Neural progenitor cell (in vitro differentiated cells): ENCODE results near the gene AQP10. TPM values are rescaled to one million over a fixed set of nuclear protein-coding genes. Genes with fewer than 3 reads are reported as not detected.

ENCODE experiments used
- DNase-seq: peaks from one replicate; pipeline ENCODE4 v3.0.0-alpha.2; 2016; ENCODE audit warnings: low spot score
- H2AFZ ChIP-seq: fragments of 200-600 bp; sonication (generic); replicated peaks from 2 replicates; pipeline ENCODE4 v1.6.1; 2016; ENCODE audit warnings: antibody characterized with exemption
- H3F3A ChIP-seq: fragments of 200-600 bp; sonication (generic); 2 replicates; pipeline ENCODE4 v1.6.1; 2016; ENCODE audit warnings: antibody characterized with exemption, low read depth
- H3K27ac ChIP-seq: fragments of 200-600 bp; sonication (generic); 2 replicates; pipeline ENCODE4 v1.5.1; 2016; ENCODE audit warnings: mild to moderate bottlenecking
- H3K27me3 ChIP-seq: fragments of 200-600 bp; sonication (generic); 2 replicates; pipeline ENCODE4 v1.6.1; 2016; ENCODE audit warnings: mild to moderate bottlenecking, moderate library complexity
- H3K36me3 ChIP-seq: fragments of 200-600 bp; sonication (generic); 2 replicates; pipeline ENCODE4 v1.5.1; 2016
- H3K4me1 ChIP-seq: fragments of 200-600 bp; sonication (generic); 2 replicates; pipeline ENCODE4 v1.6.1; 2016; ENCODE audit warnings: mixed run types
- H3K4me2 ChIP-seq: fragments of 200-600 bp; sonication (generic); 2 replicates; pipeline ENCODE4 v1.6.1; 2016
- H3K4me3 ChIP-seq: fragments of 200-600 bp; sonication (generic); 2 replicates; pipeline ENCODE4 v1.5.1; 2016
- H3K79me2 ChIP-seq: fragments of 200-600 bp; sonication (generic); 2 replicates; pipeline ENCODE4 v1.6.1; 2016; ENCODE audit warnings: low read depth
- H3K9ac ChIP-seq: fragments of 200-600 bp; sonication (generic); 2 replicates; pipeline ENCODE4 v1.6.1; 2016
- H3K9me3 ChIP-seq: fragments of 200-600 bp; sonication (generic); 2 replicates; pipeline ENCODE4 v1.5.1; 2016; ENCODE audit warnings: low read depth
- H4K20me1 ChIP-seq: fragments of 200-600 bp; sonication (generic); 2 replicates; pipeline ENCODE4 v1.6.1; 2016; ENCODE audit warnings: low read depth
- H3K27ac Mint-ChIP-seq: 3 replicates; pipeline ENCODE4 v1.8.0; 2021; ENCODE audit warnings: mixed read lengths
- H3K27me3 Mint-ChIP-seq: 2 replicates; pipeline ENCODE4 v1.8.0; 2022; ENCODE audit warnings: low read depth, mild to moderate bottlenecking, inconsistent platforms, moderate library complexity, mixed read lengths; ENCODE audit not compliant: insufficient read depth
- H3K36me3 Mint-ChIP-seq: 3 replicates; pipeline ENCODE4 v1.8.0; 2021; ENCODE audit warnings: mixed read lengths
- H3K4me1 Mint-ChIP-seq: 3 replicates; pipeline ENCODE4 v1.8.0; 2021; ENCODE audit warnings: mixed read lengths
- H3K4me3 Mint-ChIP-seq: 3 replicates; pipeline ENCODE4 v1.8.0; 2021; ENCODE audit warnings: mild to moderate bottlenecking, moderate library complexity, mixed read lengths
- H3K9me3 Mint-ChIP-seq: 3 replicates; pipeline ENCODE4 v1.8.0; 2020; ENCODE audit warnings: mixed read lengths
- EZH2 ChIP-seq: fragments of 200-600 bp; sonication (generic); IDR thresholded peaks from 2 replicates; pipeline ENCODE4 v1.6.1; 2017; ENCODE audit warnings: antibody characterized with exemption, mild to moderate bottlenecking, moderate library complexity
- EZH2phosphoT487 ChIP-seq: fragments of 200-600 bp; sonication (generic); IDR thresholded peaks from 2 replicates; pipeline ENCODE4 v1.6.1; 2017; ENCODE audit warnings: antibody characterized with exemption
- total RNA-seq: library from RNA; depleted of rRNA; stranded (reverse); fragments of >200 nt; gene quantifications from 2 replicates; pipeline ENCODE4 v1.2.3, GENCODE V29; 2015; ENCODE audit warnings: low replicate concordance
- TF ChIP-seq, protein P1 (sequence below): fragments of 200-600 bp; sonication (generic); IDR thresholded peaks from 2 replicates; pipeline ENCODE4 v1.5.1; 2017; ENCODE audit warnings: antibody characterized with exemption, mild to moderate bottlenecking

AQP10 gene
- total RNA-seq, 1 donor from 2014 or later: not detected

DNA sequence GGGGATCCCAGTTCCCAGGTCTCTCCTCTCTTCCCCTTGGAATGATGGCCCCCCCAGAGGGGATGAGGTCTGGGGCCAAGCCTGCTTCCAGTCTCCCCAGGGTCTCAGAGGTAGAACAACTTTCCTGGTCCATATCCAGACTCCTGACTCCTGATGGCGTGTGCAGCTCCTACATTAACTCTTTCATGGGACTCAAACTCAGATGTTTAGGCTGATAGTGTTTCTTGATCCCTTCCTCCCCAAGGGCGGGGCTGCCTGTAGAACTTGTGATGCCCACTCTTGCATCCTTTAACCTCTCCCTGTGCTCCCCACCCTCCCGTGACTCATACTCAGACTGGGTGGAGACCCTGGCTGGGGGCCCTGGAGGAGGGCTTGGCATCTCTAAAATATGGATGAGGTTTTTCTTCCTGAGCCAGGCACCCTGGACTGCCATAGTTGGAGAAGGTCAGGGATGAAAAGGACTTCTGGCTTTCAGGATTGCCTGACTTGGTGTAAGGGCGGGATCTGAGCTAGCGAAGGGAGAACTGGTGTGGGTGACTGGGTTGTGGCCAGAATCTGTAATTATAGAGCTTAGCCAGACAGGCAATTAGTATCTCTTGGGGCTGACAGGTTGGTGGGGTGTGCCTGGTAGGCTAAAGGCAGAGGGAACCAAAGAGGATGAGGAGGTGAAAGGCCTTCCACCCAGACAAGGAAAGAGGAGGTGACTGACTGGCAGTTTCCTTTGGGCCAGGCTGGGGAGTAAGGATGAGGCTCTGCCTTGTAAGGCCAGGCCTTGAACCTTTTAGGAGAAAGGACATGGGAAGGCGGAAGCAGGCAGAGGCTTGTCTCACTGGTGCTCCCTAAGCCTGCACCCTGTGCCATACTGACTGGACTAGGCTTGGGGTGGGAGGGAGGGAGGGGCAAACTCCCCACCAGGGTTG lies 5.9 kb downstream of the AQP10 start:
- no peak overlapping the region for H3K9ac ChIP-seq
- peak overlapping the region; percentile 98 for H3K4me3 ChIP-seq
- H3K36me3 ChIP-seq: no peaks in the 10 kb centered on the region
- H3K9me3 ChIP-seq: no peaks in the 10 kb centered on the region
- H3K27me3 ChIP-seq: no peaks in the 10 kb centered on the region
- TF ChIP-seq EZH2: no peak
- DNase-seq: no peak
- no peak overlapping the region for H3K27ac Mint-ChIP-seq
- H2AFZ ChIP-seq: no peak overlapping the region
- no peaks in the 10 kb centered on the region for H3K9me3 Mint-ChIP-seq
- peaks cover 24% of the 10 kb centered on the region for H3K79me2 ChIP-seq
- H3K4me2 ChIP-seq: peak overlapping the region; percentile 100
- peaks cover 33% of the 10 kb centered on the region for H3K4me1 Mint-ChIP-seq
- peaks cover 46% of the 10 kb centered on the region for H4K20me1 ChIP-seq
- H3K4me1 ChIP-seq: peaks cover 25% of the 10 kb centered on the region
- H3K36me3 Mint-ChIP-seq: peaks cover 6% of the 10 kb centered on the region
- H3K27ac ChIP-seq: no peak overlapping the region
- peaks cover 23% of the 10 kb centered on the region for H3F3A ChIP-seq
- peak overlapping the region; percentile 98 for H3K4me3 Mint-ChIP-seq
- H3K27me3 Mint-ChIP-seq: peaks cover 4% of the 10 kb centered on the region

DNA sequence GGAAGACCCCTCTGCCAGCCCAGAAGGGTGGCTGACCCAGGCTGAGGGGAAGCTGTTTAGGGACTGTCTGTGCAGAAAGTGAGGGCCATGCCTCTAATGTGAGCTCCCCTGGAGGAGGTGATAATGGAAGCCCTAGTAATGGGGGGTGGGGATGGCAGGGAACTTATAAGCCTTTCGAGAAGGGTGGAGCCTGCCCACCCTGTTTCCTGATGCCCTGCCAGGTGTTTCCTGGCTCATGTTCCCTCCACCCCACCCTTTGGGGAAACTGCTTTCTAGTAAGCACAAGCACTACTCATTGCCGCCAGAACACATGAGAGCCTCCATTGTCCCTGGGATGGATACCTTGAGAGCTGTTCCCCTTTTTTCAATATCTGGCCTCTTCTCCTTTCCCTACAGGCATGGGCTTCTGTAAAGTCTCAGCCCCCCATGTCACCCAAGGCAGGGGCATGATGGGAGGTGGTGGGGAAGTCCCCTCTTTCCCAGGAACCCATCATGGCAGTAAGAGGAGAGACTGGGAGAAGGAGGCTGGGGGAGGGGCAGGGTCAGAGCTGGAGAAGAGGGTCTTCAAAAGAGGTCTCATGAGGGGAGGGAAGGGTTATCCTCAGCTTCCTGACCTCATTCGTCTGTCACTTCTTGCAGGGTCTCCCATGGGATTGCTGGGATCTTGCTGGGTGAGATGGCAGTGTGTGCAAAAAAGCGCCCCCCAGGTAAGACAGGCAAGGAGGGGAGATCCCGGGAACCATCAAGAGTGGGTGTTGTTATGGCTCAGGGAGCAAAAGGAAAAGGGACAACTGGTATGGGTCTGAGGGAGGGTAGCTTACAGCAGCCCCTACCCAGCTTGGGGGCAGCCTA lies 6.8 kb downstream of the AQP10 start:
- no peak overlapping the region for H3K9ac ChIP-seq
- peak overlapping the region; percentile 54 for H3K4me3 ChIP-seq
- Mint-ChIP-seq H3K27ac (no peak overlapping the region), H3K36me3 (peaks cover 10% of the 10 kb centered on the region), H3K27me3 (peaks cover 2% of the 10 kb centered on the region), H3K9me3 (no peaks in the 10 kb centered on the region), H3K4me3 (peak overlapping the region; percentile 77), H3K4me1 (peaks cover 33% of the 10 kb centered on the region)
- peak overlapping the region; percentile 88 for H3K4me2 ChIP-seq
- H3F3A ChIP-seq: peaks cover 23% of the 10 kb centered on the region
- H4K20me1 ChIP-seq: peaks cover 46% of the 10 kb centered on the region
- TF ChIP-seq EZH2 (no peak), EZH2phosphoT487 (no peak)
- TF ChIP-seq, protein P1, sequence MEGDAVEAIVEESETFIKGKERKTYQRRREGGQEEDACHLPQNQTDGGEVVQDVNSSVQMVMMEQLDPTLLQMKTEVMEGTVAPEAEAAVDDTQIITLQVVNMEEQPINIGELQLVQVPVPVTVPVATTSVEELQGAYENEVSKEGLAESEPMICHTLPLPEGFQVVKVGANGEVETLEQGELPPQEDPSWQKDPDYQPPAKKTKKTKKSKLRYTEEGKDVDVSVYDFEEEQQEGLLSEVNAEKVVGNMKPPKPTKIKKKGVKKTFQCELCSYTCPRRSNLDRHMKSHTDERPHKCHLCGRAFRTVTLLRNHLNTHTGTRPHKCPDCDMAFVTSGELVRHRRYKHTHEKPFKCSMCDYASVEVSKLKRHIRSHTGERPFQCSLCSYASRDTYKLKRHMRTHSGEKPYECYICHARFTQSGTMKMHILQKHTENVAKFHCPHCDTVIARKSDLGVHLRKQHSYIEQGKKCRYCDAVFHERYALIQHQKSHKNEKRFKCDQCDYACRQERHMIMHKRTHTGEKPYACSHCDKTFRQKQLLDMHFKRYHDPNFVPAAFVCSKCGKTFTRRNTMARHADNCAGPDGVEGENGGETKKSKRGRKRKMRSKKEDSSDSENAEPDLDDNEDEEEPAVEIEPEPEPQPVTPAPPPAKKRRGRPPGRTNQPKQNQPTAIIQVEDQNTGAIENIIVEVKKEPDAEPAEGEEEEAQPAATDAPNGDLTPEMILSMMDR: no peak
- peaks cover 25% of the 10 kb centered on the region for H3K4me1 ChIP-seq
- H2AFZ ChIP-seq: no peak overlapping the region
- no peaks in the 10 kb centered on the region for H3K9me3 ChIP-seq
- H3K27me3 ChIP-seq: no peaks in the 10 kb centered on the region
- peaks cover 24% of the 10 kb centered on the region for H3K79me2 ChIP-seq
- H3K36me3 ChIP-seq: no peaks in the 10 kb centered on the region
- no peak for DNase-seq
- no peak overlapping the region for H3K27ac ChIP-seq

DNA sequence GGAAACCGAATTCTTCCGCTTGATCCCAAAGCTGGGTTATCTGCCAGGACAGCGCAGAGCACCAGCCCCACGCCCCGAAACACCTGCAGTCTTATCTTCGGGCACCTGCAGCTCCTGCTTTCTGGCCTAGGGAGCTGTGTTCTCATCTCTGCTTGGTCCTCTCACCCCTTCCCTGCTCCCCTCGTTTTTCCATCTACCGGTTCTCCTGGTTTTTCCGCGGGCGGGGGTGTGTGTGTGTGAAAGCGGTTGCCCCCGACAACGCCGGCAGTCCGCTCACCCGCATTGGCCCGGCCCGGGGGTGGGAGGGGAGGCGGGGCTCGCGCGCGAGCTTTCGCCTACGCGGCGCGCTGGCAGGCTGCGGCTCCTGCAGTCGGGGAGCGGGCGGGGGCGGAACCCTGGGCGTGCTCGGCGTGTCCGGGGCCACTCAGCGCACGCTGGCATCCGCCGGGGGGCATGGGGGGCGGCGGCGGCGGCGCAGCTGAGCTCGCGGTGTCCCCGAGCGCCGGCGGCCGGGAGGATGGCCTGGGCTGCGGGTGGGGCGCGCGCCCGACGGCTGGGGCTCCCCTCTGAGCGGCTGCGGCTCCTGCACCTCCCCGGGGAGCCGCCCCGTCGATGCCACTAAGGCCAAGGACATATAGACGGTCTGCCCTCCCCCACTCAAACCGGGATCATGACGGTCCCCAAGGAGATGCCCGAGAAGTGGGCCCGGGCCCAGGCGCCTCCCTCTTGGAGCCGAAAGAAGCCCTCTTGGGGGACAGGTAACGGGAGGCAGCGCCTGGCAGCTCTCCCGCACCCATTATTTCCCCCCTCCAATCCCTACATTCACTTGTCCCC lies 7.6 kb downstream of the AQP10 start:
- Mint-ChIP-seq H3K4me3 (peak overlapping the region; percentile 77), H3K9me3 (no peaks in the 10 kb centered on the region), H3K4me1 (peaks cover 33% of the 10 kb centered on the region), H3K27ac (no peak overlapping the region), H3K36me3 (peaks cover 11% of the 10 kb centered on the region), H3K27me3 (peaks cover 2% of the 10 kb centered on the region)
- H3K79me2 ChIP-seq: peaks cover 24% of the 10 kb centered on the region
- TF ChIP-seq EZH2 (no peak), EZH2phosphoT487 (no peak)
- no peak overlapping the region for H3K27ac ChIP-seq
- no peaks in the 10 kb centered on the region for H3K9me3 ChIP-seq
- peaks cover 25% of the 10 kb centered on the region for H3K4me1 ChIP-seq
- peak overlapping the region; percentile 88 for H3K4me2 ChIP-seq
- peak; percentile 88 for DNase-seq
- H4K20me1 ChIP-seq: peaks cover 46% of the 10 kb centered on the region
- peak overlapping the region; percentile 54 for H3K4me3 ChIP-seq
- no peak overlapping the region for H3K9ac ChIP-seq
- H2AFZ ChIP-seq: no peak overlapping the region
- no peaks in the 10 kb centered on the region for H3K36me3 ChIP-seq
- no peaks in the 10 kb centered on the region for H3K27me3 ChIP-seq
- peaks cover 23% of the 10 kb centered on the region for H3F3A ChIP-seq

DNA sequence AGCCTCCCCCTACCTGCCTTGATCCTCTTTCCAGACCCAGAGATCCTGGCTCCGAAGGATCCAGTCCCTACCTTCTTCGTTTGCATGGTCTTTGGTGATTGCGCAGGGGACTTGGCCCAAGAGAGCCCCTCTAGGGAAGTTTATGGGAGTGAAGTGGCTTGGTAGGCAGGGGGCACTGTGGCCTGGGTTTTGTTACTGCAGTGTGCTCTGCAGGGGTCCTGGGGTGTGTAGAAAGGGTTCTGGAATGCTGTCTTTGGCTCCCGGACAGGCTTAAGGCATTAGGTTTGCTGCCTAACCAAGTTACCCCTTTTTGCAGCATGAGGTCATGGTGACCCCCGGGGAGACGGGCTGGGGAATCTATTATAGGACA lies 8.2 kb downstream of the AQP10 start:
- no peaks in the 10 kb centered on the region for H3K9me3 Mint-ChIP-seq
- H3K27ac ChIP-seq: no peak overlapping the region
- H3K27me3 ChIP-seq: no peaks in the 10 kb centered on the region
- H3K9ac ChIP-seq: no peak overlapping the region
- peak overlapping the region; percentile 88 for H3K4me2 ChIP-seq
- peaks cover 2% of the 10 kb centered on the region for H3K27me3 Mint-ChIP-seq
- H3F3A ChIP-seq: peaks cover 24% of the 10 kb centered on the region
- H4K20me1 ChIP-seq: peaks cover 46% of the 10 kb centered on the region
- peaks cover 25% of the 10 kb centered on the region for H3K4me1 ChIP-seq
- no peak overlapping the region for H2AFZ ChIP-seq
- peaks cover 14% of the 10 kb centered on the region for H3K36me3 Mint-ChIP-seq
- peaks cover 24% of the 10 kb centered on the region for H3K79me2 ChIP-seq
- H3K9me3 ChIP-seq: no peaks in the 10 kb centered on the region
- TF ChIP-seq, protein P1: peak; percentile 59
- no peak for TF ChIP-seq EZH2phosphoT487
- peak overlapping the region; percentile 54 for H3K4me3 ChIP-seq
- peaks cover 33% of the 10 kb centered on the region for H3K4me1 Mint-ChIP-seq
- H3K27ac Mint-ChIP-seq: peak overlapping the region; percentile 24
- peak overlapping the region; percentile 77 for H3K4me3 Mint-ChIP-seq
- no peaks in the 10 kb centered on the region for H3K36me3 ChIP-seq
- DNase-seq: peak; percentile 90
